DOHH2 (cell line): ENCODE data around the gene CERS6.

Experiments
- CTCF ChIP-seq: fragments of 200-600 bp; sonication (generic); IDR thresholded peaks from one replicate; pipeline ENCODE4 v1.5.1; 2014; ENCODE audit warnings: antibody characterized with exemption, mild to moderate bottlenecking, low read depth, low read length; ENCODE audit not compliant: poor library complexity, severe bottlenecking
- EZH2phosphoT487 ChIP-seq: fragments of 200-600 bp; sonication (generic); IDR thresholded peaks from 2 replicates; pipeline ENCODE4 v1.6.1; 2017; ENCODE audit warnings: borderline replicate concordance, mild to moderate bottlenecking, antibody characterized with exemption, low read length, moderate library complexity, mixed read lengths

- TF ChIP-seq CTCF = no peak
- no peak for TF ChIP-seq EZH2phosphoT487
Observed at GRCh38 chr2:168480356-168480755, 24.3 kb downstream of the CERS6 start.
